Activated CD8-positive, alpha-beta memory T cell treated with anti-CD3 and anti-CD28 coated beads, Interleukin-2, amount 50 U/mL, for 48 hours (primary cell): ENCODE measurements around the gene DEF6.
A peak's percentile ranks its signal among the peaks of the same experiment; 100 is the strongest.

Experiments used
- DNase-seq: peaks from one replicate; pipeline ENCODE4 v3.0.0-alpha.2; 2020

Gene DEF6, protein sequence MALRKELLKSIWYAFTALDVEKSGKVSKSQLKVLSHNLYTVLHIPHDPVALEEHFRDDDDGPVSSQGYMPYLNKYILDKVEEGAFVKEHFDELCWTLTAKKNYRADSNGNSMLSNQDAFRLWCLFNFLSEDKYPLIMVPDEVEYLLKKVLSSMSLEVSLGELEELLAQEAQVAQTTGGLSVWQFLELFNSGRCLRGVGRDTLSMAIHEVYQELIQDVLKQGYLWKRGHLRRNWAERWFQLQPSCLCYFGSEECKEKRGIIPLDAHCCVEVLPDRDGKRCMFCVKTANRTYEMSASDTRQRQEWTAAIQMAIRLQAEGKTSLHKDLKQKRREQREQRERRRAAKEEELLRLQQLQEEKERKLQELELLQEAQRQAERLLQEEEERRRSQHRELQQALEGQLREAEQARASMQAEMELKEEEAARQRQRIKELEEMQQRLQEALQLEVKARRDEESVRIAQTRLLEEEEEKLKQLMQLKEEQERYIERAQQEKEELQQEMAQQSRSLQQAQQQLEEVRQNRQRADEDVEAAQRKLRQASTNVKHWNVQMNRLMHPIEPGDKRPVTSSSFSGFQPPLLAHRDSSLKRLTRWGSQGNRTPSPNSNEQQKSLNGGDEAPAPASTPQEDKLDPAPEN

DNA sequence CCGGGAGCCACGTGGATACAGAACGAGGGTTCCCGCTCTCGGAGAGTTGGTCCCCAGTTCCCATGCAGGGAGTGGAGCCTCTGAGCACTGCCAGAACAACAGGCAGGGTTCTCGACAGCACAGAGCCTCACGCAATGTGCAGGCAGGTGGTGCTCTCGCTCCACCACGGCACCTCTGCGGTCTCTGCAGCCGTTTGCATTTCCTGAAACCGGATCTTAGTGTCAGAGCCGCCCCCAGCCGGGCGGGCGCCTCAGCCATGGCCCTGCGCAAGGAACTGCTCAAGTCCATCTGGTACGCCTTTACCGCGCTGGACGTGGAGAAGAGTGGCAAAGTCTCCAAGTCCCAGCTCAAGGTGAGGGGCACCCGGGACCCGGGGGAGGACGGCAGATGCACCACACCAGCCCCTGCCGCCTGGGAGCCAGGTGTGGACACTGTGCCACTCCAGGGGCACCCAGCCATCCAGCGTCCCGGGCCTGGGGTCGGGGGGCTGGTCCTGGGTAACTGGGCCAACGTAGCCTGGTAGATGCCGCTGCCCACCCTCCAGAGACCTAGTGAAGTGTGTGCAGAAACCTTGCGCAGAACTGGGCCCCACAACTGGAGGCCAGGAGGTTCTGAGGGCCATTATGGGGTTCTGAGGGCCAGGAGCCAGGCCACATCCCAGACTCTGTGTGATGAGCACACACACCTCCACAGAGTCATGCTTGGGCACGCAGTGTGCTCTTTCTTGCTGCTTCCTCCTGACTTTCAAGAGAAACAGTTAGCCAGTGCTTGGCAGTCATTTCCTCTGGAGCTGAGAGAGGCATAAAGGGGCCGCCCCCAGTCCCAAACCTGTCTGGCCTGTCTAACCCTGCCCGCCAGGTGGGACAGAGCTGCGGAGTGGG, at the start of gene DEF6:
Gene DEF6, plus strand, starts transcription at position 218 of the 881 bp plus-strand sequence. Its CDS starts 39 bp downstream, at position 257.
- peak; percentile 90 for DNase-seq

DNA sequence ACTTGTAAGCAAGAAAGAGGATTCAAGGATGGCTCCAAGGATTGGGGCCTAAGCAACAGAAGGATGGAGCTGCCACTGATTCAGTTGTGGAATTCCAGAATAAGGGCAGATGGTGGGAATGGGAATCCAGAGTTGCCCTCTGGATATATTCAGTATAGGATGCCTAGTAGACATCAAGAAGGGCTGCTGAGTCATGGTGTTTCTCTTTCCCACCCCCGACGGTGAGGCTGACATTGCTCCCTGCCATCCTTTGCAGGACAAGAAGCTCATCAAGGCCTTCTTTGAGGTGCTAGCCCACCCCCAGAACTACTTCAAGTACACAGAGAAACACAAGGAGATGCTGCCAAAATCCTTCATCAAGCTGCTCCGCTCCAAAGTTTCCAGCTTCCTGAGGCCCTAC, 49.3 kb upstream of the DEF6 start:
- DNase-seq: no peak

- DNase-seq: no peak
These were observed 48.7 kb upstream of the DEF6 start for GRCh38 chr6:35248965-35249364.

- no peak for DNase-seq
These were observed 45.7 kb upstream of the DEF6 start for GRCh38 chr6:35251949-35252348.

DNA sequence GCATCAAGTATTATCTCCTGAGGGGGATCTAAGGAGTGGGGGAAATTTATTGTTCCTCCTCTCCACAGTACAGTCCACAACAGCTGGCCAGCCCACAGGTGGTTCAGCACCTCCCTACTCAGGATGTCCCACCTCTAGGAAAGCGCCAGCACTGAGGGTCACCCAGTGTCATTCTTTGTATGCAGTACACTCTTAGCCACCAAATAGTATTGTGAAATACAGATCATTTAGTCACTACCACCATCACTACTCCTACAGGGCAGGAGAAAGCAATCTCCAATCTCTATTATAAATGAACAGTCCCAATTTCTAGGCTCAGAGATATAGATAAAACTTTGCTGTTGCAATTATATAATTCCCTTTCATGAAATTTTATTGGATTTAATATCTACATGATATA, 44.4 kb upstream of the DEF6 start:
- DNase-seq: no peak

DNA sequence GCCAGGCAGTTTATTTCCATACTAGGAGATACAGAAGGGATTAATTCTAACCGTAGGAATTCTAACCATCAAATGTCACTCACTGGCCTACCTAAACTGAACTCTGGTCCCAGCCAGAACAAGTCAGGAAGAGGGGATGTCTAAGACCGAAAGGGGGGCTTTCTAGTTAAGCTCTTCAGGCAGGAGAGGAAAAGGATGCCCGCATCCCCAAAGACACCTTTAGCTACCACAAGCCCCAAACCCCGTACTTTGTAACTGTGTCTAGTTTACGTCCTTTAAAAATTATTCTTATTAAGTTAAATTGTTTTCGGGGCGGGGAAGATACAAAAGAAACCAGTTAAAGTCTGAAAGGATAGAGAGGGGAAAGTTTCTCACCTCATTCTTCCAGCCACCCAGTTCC, 39.3 kb upstream of the DEF6 start:
- no peak for DNase-seq

DNA sequence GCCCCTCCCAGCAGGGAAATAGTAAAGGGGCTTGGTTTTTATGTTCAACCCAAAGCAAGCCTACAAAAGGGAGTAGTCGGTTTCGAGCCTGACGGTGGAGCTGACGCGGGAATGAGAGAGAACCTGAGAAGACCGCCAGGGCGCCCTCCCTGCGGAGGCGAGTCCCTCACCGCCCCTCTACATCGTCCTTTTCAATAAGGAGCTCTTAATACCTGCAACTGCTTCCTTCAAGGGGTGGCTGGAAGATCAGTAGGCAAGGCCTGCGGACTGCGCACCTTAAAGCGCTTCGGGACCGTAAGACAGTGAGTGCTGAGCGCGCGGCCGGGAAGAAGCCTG, 38.8 kb upstream of the DEF6 start:
- DNase-seq: no peak

DNA sequence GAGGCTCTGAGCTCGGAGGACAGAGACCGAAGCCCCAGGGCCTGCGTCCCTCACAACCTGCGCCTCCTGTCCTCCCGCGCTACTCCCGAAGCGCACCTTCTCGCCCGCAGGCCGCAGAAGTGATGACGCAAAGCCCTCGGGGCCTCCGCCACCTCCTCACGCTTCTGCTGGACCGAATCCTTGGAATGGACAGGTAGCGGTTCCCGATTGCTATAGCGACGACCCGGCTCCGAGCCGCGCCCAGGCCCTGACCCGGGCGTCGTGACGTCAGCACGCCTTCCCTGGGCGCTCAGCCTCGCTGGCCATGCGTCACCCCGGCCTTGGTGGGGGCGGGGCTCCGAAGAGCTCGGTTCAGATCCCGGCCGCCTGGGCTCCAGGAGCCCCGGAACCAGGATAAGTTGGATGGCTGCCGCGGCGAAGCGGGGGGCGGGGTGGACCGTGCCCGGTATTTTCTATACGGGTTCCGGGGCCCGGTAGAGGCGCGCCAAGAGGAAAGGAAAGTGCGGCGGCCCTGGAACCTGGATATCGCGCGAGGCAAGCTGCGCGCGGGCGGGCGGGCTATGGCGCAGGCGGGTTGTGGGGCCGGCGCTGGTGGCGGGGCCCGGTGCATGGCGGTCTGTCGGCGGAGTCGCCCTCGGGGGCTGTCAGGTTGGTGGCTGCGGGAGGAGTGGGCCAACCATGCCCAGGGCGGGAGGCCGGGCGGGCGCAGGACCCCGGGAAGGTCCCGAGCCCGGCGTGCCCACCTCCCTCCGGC, 38.2 kb upstream of the DEF6 start, which contains the start of gene ZNF76:
Gene ZNF76, plus strand, starts transcription at position 542 of the 754 bp plus-strand sequence. CDS start 21,417 bp downstream, outside the sequence.
- peak; percentile 96 for DNase-seq

DNA sequence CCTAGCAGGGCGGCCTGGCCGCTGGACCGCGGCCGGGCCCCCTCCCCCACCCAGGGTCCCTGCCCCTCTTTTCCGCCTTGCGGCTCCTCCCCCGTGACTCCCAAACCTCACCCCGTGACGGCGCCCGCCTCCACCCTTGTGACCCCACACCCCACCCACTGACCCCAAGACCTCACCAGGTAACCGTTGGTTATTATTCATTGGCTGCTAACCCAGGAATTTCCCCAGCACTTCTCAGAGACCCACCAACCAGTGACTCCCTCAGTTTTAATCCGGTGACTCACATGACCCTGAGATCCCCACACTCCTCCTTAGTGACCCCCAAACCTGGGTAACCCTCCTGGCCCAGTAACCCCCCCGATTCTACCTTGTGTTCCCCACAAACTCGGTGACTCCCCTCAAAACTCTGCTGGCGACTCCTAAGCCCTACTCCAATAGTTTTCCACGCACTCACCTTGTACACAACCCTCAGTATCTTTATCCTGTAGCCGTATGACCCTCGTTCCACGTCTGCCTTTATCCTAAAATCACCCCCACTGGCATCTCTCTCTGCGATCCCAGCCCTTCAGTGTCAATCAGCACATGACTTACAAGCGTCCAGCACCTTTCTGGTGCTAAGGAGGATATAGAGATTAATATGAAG, 37.5 kb upstream of the DEF6 start:
- DNase-seq: peak; percentile 84

DNA sequence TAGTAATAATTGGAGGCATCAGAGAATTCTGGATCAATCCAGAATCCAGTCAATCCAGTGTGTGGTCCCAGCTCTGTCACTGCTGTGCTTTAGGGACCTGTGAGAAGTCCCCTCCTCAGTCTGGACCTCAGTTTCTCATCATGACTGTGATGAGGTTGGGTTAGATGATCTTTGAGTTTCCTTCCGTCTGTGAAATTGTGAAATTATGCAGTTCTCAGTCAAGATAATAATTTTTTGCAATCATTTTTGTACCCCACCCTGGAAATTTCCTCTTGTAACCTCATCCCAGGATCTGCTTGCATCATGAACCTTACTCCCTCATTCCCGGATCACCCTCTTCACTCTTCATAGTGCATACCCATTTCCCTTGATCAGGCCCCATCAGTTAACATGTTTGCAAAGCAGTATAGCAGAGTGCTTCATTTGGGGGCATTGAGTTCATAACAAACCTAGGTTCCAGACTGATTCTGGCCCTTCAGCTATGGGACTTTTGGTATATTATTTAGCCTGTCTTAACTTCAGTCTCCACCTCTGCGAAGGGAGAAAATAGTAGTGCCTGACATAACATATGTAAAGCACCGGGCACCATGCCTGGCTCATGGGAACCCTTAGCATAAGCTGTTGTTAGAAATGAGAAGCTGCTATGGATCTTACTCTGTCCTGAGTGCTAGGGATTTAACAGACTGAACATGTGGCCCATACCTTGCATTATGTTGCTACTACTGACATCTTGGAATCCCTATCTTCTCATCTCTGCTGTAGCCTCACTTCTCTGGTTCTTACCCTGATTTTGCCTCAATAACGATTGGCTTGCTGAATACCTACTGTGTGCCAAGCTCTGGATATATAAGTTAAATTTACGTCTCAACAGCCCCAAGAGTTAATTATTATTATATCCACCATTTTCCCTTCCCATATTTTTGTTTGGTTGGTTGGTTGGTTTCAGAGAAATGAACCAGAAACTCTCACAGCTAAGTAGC, 36.7 kb upstream of the DEF6 start:
- DNase-seq: no peak

- DNase-seq: no peak
These were observed 35.0 kb upstream of the DEF6 start for GRCh38 chr6:35262596-35262995.

- DNase-seq: no peak
These were observed 32.9 kb upstream of the DEF6 start for GRCh38 chr6:35264550-35265274.

DNA sequence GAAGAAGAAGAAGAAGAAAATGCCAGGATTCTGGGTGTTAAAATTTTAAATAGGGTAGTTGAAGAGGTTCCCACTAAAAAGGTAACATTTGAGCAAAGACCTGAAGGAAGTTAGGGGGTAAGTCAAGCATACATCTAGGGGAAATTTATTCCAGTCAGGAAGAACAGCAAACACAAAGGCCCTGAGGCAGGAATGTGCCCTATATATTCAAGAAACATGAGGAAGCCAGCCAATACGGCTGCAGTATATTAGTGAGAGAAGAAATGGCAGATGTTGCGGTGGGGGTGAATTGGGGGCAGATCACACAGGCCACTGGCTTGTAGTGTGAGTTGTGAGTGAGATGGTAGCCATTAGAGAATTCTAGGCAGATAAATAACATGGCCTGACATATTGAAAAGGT, 32.1 kb upstream of the DEF6 start:
- no peak for DNase-seq

- DNase-seq: no peak
These were observed 30.2 kb upstream of the DEF6 start for GRCh38 chr6:35267446-35267845.

DNA sequence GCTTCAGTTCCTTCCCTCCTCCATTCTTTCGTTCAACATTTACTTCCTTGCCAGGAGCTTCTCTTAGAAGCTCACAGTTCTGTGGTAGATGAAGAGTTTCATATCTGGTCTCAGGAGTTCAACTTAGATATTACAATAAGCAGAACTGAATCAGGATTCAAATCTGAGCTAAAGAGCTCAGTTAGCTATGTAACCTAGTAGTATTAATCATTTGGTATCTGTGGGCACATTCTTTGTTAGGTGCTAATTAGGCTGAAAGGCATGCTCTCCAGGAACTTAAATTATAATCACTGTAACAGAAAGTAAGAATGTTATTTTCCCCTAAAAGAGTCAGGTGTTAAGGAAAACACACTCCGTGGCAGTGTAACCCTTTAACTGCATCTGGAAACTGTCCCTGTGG, 29.7 kb upstream of the DEF6 start:
- no peak for DNase-seq

GRCh38 chr6:35272005-35272404, 25.6 kb upstream of the DEF6 start:
- DNase-seq: no peak

GRCh38 chr6:35273822-35274559, 23.6 kb upstream of the DEF6 start:
- DNase-seq: no peak

DNA sequence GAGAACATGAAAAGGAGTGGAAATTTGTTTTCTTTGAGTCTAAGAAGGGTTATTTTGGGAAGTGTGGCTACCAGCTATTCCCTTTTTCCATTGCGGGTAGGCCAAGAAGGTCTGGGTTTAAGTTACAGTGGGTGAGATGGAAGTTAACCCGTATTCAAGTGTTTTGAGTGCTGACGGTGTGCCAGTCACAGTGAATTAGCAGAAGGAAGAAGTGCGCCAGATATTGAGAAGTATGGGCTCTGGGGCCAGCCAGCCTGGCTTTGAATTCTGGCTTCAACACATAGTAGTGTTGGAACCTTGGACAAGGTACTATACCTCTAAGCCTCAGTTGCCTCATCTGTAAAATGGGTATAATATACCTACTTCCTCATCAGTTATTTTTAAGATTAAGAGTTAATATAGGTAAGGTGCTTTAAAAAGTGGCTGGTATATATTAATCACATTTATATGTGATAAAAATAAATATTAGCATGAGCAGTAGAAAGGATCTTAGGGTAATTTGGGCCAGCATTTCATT, 21.8 kb upstream of the DEF6 start:
- DNase-seq: no peak

DNA sequence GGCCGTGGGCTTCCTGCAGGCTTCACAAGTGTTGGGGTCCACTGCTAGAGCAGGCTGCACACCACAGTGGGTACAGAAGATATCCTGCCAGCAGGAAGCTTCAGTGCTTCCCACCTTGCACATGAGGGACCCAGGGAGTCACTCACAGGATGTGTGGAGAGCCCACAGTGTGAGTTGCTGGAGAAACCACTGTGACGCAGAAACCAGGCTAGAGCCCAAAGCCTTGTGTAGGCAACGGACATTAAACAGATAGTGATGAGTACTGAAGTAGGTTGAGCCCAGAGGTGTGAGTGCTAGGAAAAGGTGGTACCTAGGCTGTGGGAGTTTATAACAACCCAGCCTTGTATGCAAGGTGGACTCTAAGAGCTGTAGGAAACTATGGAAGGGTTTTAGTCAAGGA, 18.9 kb upstream of the DEF6 start:
- no peak for DNase-seq
